H1 (cell line): ENCODE data around the gene PPP1R11. TPM values are rescaled to one million over a fixed set of nuclear protein-coding genes. Genes with fewer than 3 reads are reported as not detected.

Source experiments
- CTCF ChIA-PET: fragments of 300-600 bp; sonication (Branson Sonifier 250); formaldehyde crosslinking; loops from one replicate; lab custom pipeline; 2021; ENCODE audit not compliant: partially characterized antibody; lab: Charles Lee
- POLR2A ChIA-PET: fragments of 300-600 bp; sonication (Branson Sonifier 250); formaldehyde crosslinking; loops from one replicate; lab custom pipeline; 2021; ENCODE audit warnings: inconsistent platforms; ENCODE audit not compliant: partially characterized antibody; lab: Charles Lee
- DNase-seq, 2 experiments: peaks; one replicate each; pipeline versions ENCODE4 v3.0.0 to v3.0.0-alpha.2; 2010 to 2022; ENCODE audit warnings: low spot score in 2 of 2, low read depth in 1 of 2, mixed read lengths in 1 of 2
- FAIRE-seq: peaks from 2 replicates; lab custom pipeline; 2011; peaks lifted over from hg19 to GRCh38; lab: Jason Lieb, UNC
- H2AFZ ChIP-seq: 2 replicates; pipeline ENCODE4 v1.8.1; 2012; ENCODE audit warnings: low read length, inconsistent platforms
- H2AK5ac ChIP-seq: 2 replicates; pipeline ENCODE4 v1.6.1; 2013; ENCODE audit warnings: low read depth, low read length
- H2BK120ac ChIP-seq: replicated peaks from 2 replicates; pipeline ENCODE3; 2013; ENCODE audit warnings: low read depth, low read length, inconsistent platforms
- H2BK12ac ChIP-seq: 2 replicates; pipeline ENCODE4 v1.6.1; 2013; ENCODE audit warnings: low read depth, low read length
- H2BK15ac ChIP-seq: 2 replicates; pipeline ENCODE4 v1.6.1; 2013; ENCODE audit warnings: low read length
- H2BK20ac ChIP-seq: 2 replicates; pipeline ENCODE4 v1.6.1; 2013; ENCODE audit warnings: low read length
- H2BK5ac ChIP-seq: 2 replicates; pipeline ENCODE4 v1.6.1; 2013; ENCODE audit warnings: low read depth, low read length
- H3K14ac ChIP-seq: 2 replicates; pipeline ENCODE4 v1.6.1; 2013; ENCODE audit warnings: inconsistent platforms; ENCODE audit not compliant: insufficient read length
- H3K18ac ChIP-seq: 2 replicates; pipeline ENCODE4 v1.6.1; 2013; ENCODE audit warnings: low read length; ENCODE audit errors: extremely low read depth
- H3K23ac ChIP-seq: 2 replicates; pipeline ENCODE4 v1.6.1; 2013; ENCODE audit warnings: inconsistent platforms; ENCODE audit not compliant: insufficient read length
- H3K23me2 ChIP-seq: 2 replicates; pipeline ENCODE4 v1.6.1; 2013; ENCODE audit warnings: low read depth, low read length
- H3K27ac ChIP-seq: 2 replicates; pipeline ENCODE4 v1.6.1; 2011; ENCODE audit warnings: low read depth, low read length, inconsistent platforms
- H3K27me3 ChIP-seq, 4 experiments: replicated peaks in 1 of 4; 1 replicate in 1 of 4; 2 replicates in 3 of 4; pipeline versions ENCODE4 v1.6.1 to v1.8.1; 2011 to 2013; ENCODE audit warnings: low read length in 3 of 4, mild to moderate bottlenecking in 3 of 4, inconsistent platforms in 2 of 4, mixed read lengths in 2 of 4, moderate library complexity in 1 of 4; ENCODE audit not compliant: control insufficient read depth in 3 of 4, insufficient read depth in 3 of 4; ENCODE audit errors: extremely low read depth in 1 of 4
- H3K36me3 ChIP-seq, 4 experiments: 2 replicates each; pipeline versions ENCODE4 v1.6.1 to v1.8.1; 2011 to 2013; ENCODE audit warnings: mild to moderate bottlenecking in 4 of 4, low read length in 3 of 4, moderate library complexity in 2 of 4, control low read depth in 1 of 4, inconsistent platforms in 1 of 4; ENCODE audit not compliant: insufficient read depth in 4 of 4, control insufficient read depth in 2 of 4
- H3K4ac ChIP-seq: replicated peaks from 2 replicates; pipeline ENCODE3; 2013; ENCODE audit warnings: low read length, low read depth, mixed read lengths, inconsistent platforms; ENCODE audit not compliant: insufficient read length
- H3K4me1 ChIP-seq, 4 experiments: replicated peaks in 1 of 4; 1 replicate in 1 of 4; 2 replicates in 3 of 4; pipeline versions ENCODE4 v1.6.1 to v1.8.1; 2011 to 2013; ENCODE audit warnings: low read length in 3 of 4, inconsistent platforms in 2 of 4, mixed read lengths in 1 of 4; ENCODE audit not compliant: insufficient read depth in 4 of 4, control insufficient read depth in 3 of 4
- H3K4me2 ChIP-seq, 2 experiments: 2 replicates each; pipeline versions ENCODE4 v1.6.1 to v1.8.1; 2011 to 2013; ENCODE audit warnings: low read depth in 2 of 2, low read length in 2 of 2, control low read depth in 1 of 2, inconsistent platforms in 1 of 2, mild to moderate bottlenecking in 1 of 2; ENCODE audit not compliant: insufficient read depth in 1 of 2
- H3K4me3 ChIP-seq, 4 experiments: fragments of 200-600, 300-600 bp in 1 of 4; sonication (generic), shearing (Covaris generic), sonication (Bioruptor Twin) in 1 of 4; 2 replicates each; pipeline versions ENCODE4 v1.5.1 to v1.8.1; 2011 to 2016; ENCODE audit warnings: low read length in 4 of 4, low read depth in 3 of 4, control low read depth in 2 of 4, inconsistent platforms in 2 of 4, mild to moderate bottlenecking in 2 of 4, mixed read lengths in 1 of 4, moderate library complexity in 1 of 4; ENCODE audit not compliant: insufficient read depth in 2 of 4; ENCODE audit errors: extremely low read depth in 1 of 4
- H3K56ac ChIP-seq: replicated peaks from 2 replicates; pipeline ENCODE3; 2013; ENCODE audit warnings: low read depth, mild to moderate bottlenecking, mixed read lengths, low read length, inconsistent platforms; ENCODE audit not compliant: insufficient read length
- H3K79me1 ChIP-seq: 2 replicates; pipeline ENCODE4 v1.6.1; 2013; ENCODE audit warnings: low read depth, low read length, control low read depth
- H3K79me2 ChIP-seq, 2 experiments: 2 replicates each; pipeline versions ENCODE4 v1.6.1 to v1.8.1; 2012 to 2013; ENCODE audit warnings: low read length in 2 of 2, mild to moderate bottlenecking in 2 of 2, inconsistent platforms in 1 of 2; ENCODE audit not compliant: insufficient read depth in 2 of 2, control insufficient read depth in 1 of 2
- H3K9ac ChIP-seq, 4 experiments: replicated peaks in 1 of 4; 1 replicate in 1 of 4; 2 replicates in 3 of 4; pipeline versions ENCODE4 v1.6.1 to v1.8.1; 2011 to 2013; ENCODE audit warnings: low read depth in 3 of 4, low read length in 3 of 4, control low read depth in 2 of 4, mild to moderate bottlenecking in 2 of 4, moderate library complexity in 2 of 4, inconsistent platforms in 1 of 4; ENCODE audit errors: extremely low read depth in 1 of 4
- H3K9me3 ChIP-seq, 2 experiments: 2 replicates each; pipeline versions ENCODE4 v1.6.1 to v1.8.1; 2012 to 2013; ENCODE audit warnings: mild to moderate bottlenecking in 2 of 2, moderate library complexity in 2 of 2, control low read depth in 1 of 2, inconsistent platforms in 1 of 2, low read depth in 1 of 2, low read length in 1 of 2, mixed read lengths in 1 of 2; ENCODE audit not compliant: insufficient read depth in 2 of 2
- H4K20me1 ChIP-seq, 2 experiments: replicated peaks in 1 of 2; 2 replicates each; pipeline versions ENCODE3 to v1.8.1; 2011 to 2013; ENCODE audit warnings: inconsistent platforms in 2 of 2, low read length in 2 of 2, mild to moderate bottlenecking in 1 of 2; ENCODE audit not compliant: insufficient read depth in 2 of 2, control insufficient read depth in 1 of 2
- H4K5ac ChIP-seq: 2 replicates; pipeline ENCODE4 v1.6.1; 2013; ENCODE audit warnings: low read length, low read depth, mixed read lengths, inconsistent platforms; ENCODE audit not compliant: insufficient read length
- H4K8ac ChIP-seq: 2 replicates; pipeline ENCODE4 v1.8.0; 2013; ENCODE audit warnings: mild to moderate bottlenecking, moderate library complexity, low read length, inconsistent platforms; ENCODE audit not compliant: insufficient read depth; ENCODE audit errors: extremely low read depth
- H4K91ac ChIP-seq: replicated peaks from 2 replicates; pipeline ENCODE3; 2013; ENCODE audit warnings: low read length, mixed read lengths, inconsistent platforms; ENCODE audit not compliant: insufficient read length
- CHD2 ChIP-seq: IDR thresholded peaks from 2 replicates; pipeline ENCODE4 v1.6.1; 2012; ENCODE audit warnings: low read length, improper control_type of control experiment
- CREB1 ChIP-seq: IDR thresholded peaks from 2 replicates; pipeline ENCODE4 v1.6.1; 2012; ENCODE audit warnings: inconsistent platforms
- EZH2 ChIP-seq: fragments of 200-600 bp; sonication (generic); IDR thresholded peaks from 2 replicates; pipeline ENCODE4 v1.7.1; 2012; ENCODE audit warnings: low read depth, mild to moderate bottlenecking, moderate library complexity, low read length, inconsistent platforms; ENCODE audit not compliant: severe bottlenecking
- GABPA ChIP-seq: IDR thresholded peaks from 2 replicates; pipeline ENCODE4 v1.6.1; 2011; ENCODE audit warnings: mild to moderate bottlenecking, low read length, moderate library complexity, borderline replicate concordance; ENCODE audit not compliant: insufficient read depth
- JUND ChIP-seq: IDR thresholded peaks from 2 replicates; pipeline ENCODE4 v1.6.1; 2011; ENCODE audit warnings: mild to moderate bottlenecking, improper control_type of control experiment, low read length
- KDM1A ChIP-seq: fragments of 200-600, 300-600 bp; sonication (generic); IDR thresholded peaks from 2 replicates; pipeline ENCODE4 v1.7.1; 2016; ENCODE audit warnings: mild to moderate bottlenecking, low read length, borderline replicate concordance
- POU5F1 ChIP-seq: IDR thresholded peaks from 2 replicates; pipeline ENCODE4 v1.6.1; 2011; ENCODE audit warnings: low read depth, mild to moderate bottlenecking, low read length, moderate library complexity
- RAD21 ChIP-seq, 2 experiments: IDR thresholded peaks in 1 of 2; conservative IDR thresholded peaks in 1 of 2; 2 replicates each; pipeline ENCODE4 v1.6.1; 2011; ENCODE audit warnings: low read depth in 2 of 2, low read length in 2 of 2, improper control_type of control experiment in 1 of 2, inconsistent platforms in 1 of 2, mild to moderate bottlenecking in 1 of 2, moderate library complexity in 1 of 2
- TCF12 ChIP-seq: IDR thresholded peaks from 2 replicates; pipeline ENCODE4 v1.6.1; 2011; ENCODE audit warnings: low read depth, mild to moderate bottlenecking, low read length
- USF2 ChIP-seq: IDR thresholded peaks from 2 replicates; pipeline ENCODE4 v1.6.1; 2011; ENCODE audit warnings: low read length, improper control_type of control experiment
- WGBS, 2 experiments: shearing (Covaris generic) in 1 of 2; methylation state at CpG; one replicate each; pipeline versions ENCODE4 v1.1.6 to v1.1.7; 2013 to 2015; ENCODE audit warnings: low lambda C conversion rate in 2 of 2, mixed read lengths in 2 of 2, inconsistent platforms in 1 of 2, low coverage in 1 of 2, missing lambda C conversion rate in 1 of 2; ENCODE audit not compliant: insufficient replicate concordance in 2 of 2, insufficient coverage in 1 of 2, insufficient read length in 1 of 2; ENCODE audit errors: extremely low coverage in 1 of 2, missing lambda C conversion rate in 1 of 2; 5-methylcytosine and 5-hydroxymethylcytosine counted together
- polyA plus RNA-seq, 7 experiments: library from polyadenylated mRNA; depleted of rRNA in 3 of 7; stranded (reverse) in 5 of 7; unstranded in 2 of 7; fragments of >200 nt in 5 of 7; fragments of 200-250 nt in 2 of 7; gene quantifications; 1 replicate in 5 of 7; 2 replicates in 1 of 7; 4 replicates in 1 of 7; pipeline versions ENCODE4 v1.2.1 to v1.2.3, GENCODE V29; 2011 to 2013; ENCODE audit warnings: missing spikeins in 2 of 7, mixed read lengths in 2 of 7
- total RNA-seq: library from RNA; stranded (reverse); fragmentation: NEBNext Ultra II Directional; extraction: Animal tissue kit (Norgen Biotek cat#: 25700); gene quantifications from 2 replicates; pipeline ENCODE4 v1.2.1, GENCODE V29; 2021

Gene PPP1R11
- total and polyA plus RNA-seq, 2 of the 8 experiments (the other 6 are each of a cell fraction or from before 2014, with no cell fraction given) = 26.1 to 32.8 TPM

- CTCF ChIA-PET = interaction anchor here (0.6 to 2.2 kb wide), 7 partner anchors 9 to 100 kb away, joined by 3 to 6 read pairs (median 3); no protein-coding TSS in a partner anchor
- H3K23ac ChIP-seq = no peak overlapping the region
- no peak overlapping the region for H4K8ac ChIP-seq
- no peak overlapping the region for H3K56ac ChIP-seq
- H4K20me1 ChIP-seq = no peaks in the 10 kb centered on the region
- peaks cover 6 to 20% (median 11%) of the 10 kb centered on the region in 4 experiments; a peak in 6 of 7 replicates for H3K4me1 ChIP-seq
- no peak overlapping the region for H2BK15ac ChIP-seq
- no peaks in the 10 kb centered on the region for H3K9me3 ChIP-seq
- H3K79me2 ChIP-seq = no peaks in the 10 kb centered on the region
- no peak for DNase-seq
- FAIRE-seq = no peak
- H3K4ac ChIP-seq = no peak overlapping the region
- H2BK5ac ChIP-seq = no peak overlapping the region
- H3K4me2 ChIP-seq = no peak overlapping the region
- H4K91ac ChIP-seq = no peak overlapping the region
- no peak overlapping the region for H2AFZ ChIP-seq
- H4K5ac ChIP-seq = no peak overlapping the region
- TF ChIP-seq GABPA (no peak), RAD21 (IDR thresholded peaks at IDR 0.05 in 1 of 2, conservative IDR thresholded peaks at IDR 0.05 in 1 of 2; ENCODE audit: low read depth in 2 of 2, low read length in 2 of 2) (no peak), CREB1 (no peak), KDM1A (no peak), TCF12 (no peak), CHD2 (no peak), USF2 (no peak), EZH2 (no peak), POU5F1 (no peak), JUND (no peak)
- no peaks in the 10 kb centered on the region for H3K36me3 ChIP-seq
- no peak overlapping the region for H3K4me3 ChIP-seq
- peaks cover 17% of the 10 kb centered on the region for H3K23me2 ChIP-seq
- no peak overlapping the region for H3K18ac ChIP-seq
- no peak overlapping the region for H3K14ac ChIP-seq
- H3K27me3 ChIP-seq = peaks cover 28 to 52% (median 41%) of the 10 kb centered on the region in 4 experiments
- POLR2A ChIA-PET = interaction anchor here (1.6 to 2.2 kb wide), 2 partner anchors 16 to 17 kb away, joined by 6 to 12 read pairs; partner anchors contain the start of gene POLR1H
- no peak overlapping the region for H2BK120ac ChIP-seq
- H2BK20ac ChIP-seq = no peak overlapping the region
- H3K9ac ChIP-seq = no peak overlapping the region; a peak in 1 of 7 replicates
- H2BK12ac ChIP-seq = no peak overlapping the region
- H3K79me1 ChIP-seq = no peaks in the 10 kb centered on the region
- H2AK5ac ChIP-seq = no peak overlapping the region
- WGBS, 2 experiments = 63% methylated on average over 4 of the region's 4 CpGs; no CpG with 5 or more reads in 1 of the 2 experiments
- no peak overlapping the region for H3K27ac ChIP-seq
Measured at GRCh38 chr6:30077218-30077617, 10.2 kb downstream of the PPP1R11 start.
